Measurements from ENCODE around the gene MEMO1.

MEMO1 gene

DNA sequence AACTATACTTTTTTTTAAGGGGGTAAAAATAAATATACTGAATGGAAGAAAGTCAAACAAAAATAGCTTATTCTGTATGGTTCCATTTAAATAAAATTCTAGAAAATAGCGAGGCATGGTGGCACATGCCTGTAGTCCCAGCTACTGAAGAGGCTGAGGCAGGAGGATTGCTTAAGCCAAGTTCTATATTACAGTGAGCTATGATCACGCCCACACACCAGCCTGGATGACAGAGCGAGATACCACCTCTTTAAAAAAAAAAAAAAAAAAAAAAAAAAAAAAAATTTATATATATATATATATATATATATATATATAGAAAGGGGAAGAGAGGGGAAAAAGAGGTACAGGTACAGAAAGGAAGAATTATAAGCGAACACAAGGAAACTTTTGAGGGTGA lies 77.7 kb downstream of the MEMO1 start:
- no peak for ATAC-seq
- TF ChIP-seq ZNF70 (CRISPR knock-in tag; IDR thresholded peaks at IDR 0.05) (no peak), ZFP30 (CRISPR knock-in tag; IDR thresholded peaks at IDR 0.05) (no peak), ZFP3 (CRISPR knock-in tag; IDR thresholded peaks at IDR 0.05) (no peak), GLIS3 (CRISPR knock-in tag; IDR thresholded peaks at IDR 0.05) (no peak), ZNF565 (CRISPR knock-in tag; conservative IDR thresholded peaks at IDR 0.05; ENCODE audit: low read depth) (no peak), RARB (CRISPR knock-in tag; IDR thresholded peaks at IDR 0.05) (no peak)

DNA sequence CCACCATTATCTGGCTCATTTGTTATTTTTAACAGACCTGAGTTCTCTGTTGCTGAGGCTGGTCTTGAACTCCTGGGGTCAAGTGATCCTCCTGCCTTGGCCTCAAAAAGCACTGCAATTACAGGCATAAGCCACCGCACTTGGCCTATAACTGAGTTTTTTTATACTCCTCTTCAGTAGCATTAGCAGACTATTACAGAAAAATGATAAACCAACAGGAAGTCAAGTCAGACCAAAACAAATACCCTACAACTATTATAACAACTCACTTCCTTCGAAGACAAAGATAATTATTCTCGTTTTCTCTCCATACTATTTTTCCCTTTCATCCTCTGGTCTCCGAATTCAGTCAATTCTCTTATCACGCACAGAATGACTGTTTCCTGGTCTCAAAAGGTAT lies 78.2 kb downstream of the MEMO1 start:
- TF ChIP-seq, protein P1, sequence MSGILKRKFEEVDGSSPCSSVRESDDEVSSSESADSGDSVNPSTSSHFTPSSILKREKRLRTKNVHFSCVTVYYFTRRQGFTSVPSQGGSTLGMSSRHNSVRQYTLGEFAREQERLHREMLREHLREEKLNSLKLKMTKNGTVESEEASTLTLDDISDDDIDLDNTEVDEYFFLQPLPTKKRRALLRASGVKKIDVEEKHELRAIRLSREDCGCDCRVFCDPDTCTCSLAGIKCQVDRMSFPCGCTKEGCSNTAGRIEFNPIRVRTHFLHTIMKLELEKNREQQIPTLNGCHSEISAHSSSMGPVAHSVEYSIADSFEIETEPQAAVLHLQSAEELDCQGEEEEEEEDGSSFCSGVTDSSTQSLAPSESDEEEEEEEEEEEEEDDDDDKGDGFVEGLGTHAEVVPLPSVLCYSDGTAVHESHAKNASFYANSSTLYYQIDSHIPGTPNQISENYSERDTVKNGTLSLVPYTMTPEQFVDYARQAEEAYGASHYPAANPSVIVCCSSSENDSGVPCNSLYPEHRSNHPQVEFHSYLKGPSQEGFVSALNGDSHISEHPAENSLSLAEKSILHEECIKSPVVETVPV (CRISPR knock-in tag; IDR thresholded peaks at IDR 0.05) = no peak
- TF ChIP-seq GLIS3 (CRISPR knock-in tag; IDR thresholded peaks at IDR 0.05) (no peak), SNAI2 (CRISPR knock-in tag; IDR thresholded peaks at IDR 0.05) (no peak), ISL1 (CRISPR knock-in tag; IDR thresholded peaks at IDR 0.05) (no peak), ZNF565 (CRISPR knock-in tag; conservative IDR thresholded peaks at IDR 0.05; ENCODE audit: low read depth) (no peak), ZFP30 (CRISPR knock-in tag; IDR thresholded peaks at IDR 0.05) (no peak), TOX (CRISPR knock-in tag; IDR thresholded peaks at IDR 0.05; ENCODE audit: borderline replicate concordance) (no peak), TCF4 (CRISPR knock-in tag; IDR thresholded peaks at IDR 0.05; ENCODE audit: borderline replicate concordance) (no peak)
- TF ChIP-seq, protein P2, sequence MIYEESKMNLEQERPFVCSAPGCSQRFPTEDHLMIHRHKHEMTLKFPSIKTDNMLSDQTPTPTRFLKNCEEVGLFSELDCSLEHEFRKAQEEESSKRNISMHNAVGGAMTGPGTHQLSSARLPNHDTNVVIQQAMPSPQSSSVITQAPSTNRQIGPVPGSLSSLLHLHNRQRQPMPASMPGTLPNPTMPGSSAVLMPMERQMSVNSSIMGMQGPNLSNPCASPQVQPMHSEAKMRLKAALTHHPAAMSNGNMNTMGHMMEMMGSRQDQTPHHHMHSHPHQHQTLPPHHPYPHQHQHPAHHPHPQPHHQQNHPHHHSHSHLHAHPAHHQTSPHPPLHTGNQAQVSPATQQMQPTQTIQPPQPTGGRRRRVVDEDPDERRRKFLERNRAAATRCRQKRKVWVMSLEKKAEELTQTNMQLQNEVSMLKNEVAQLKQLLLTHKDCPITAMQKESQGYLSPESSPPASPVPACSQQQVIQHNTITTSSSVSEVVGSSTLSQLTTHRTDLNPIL (CRISPR knock-in tag; IDR thresholded peaks at IDR 0.05; ENCODE audit: low read depth) = no peak
- no peak for ATAC-seq

DNA sequence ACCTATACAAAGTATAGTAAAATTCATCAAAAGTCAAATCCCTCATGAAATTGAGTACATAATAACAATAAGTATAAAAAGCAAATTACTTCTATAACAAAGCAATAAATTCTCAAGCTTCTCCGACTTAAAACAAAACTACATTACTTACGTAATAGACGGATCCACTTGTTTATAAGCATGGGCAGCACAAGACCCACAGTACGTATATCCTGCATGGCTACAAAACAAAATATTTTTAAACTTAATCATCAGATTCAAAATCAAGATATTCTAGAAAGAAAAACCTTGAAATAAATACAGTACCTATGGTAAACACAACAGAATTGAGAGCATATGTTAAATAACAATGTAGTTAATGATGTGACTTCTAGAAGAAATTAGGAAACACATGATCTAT lies 78.9 kb downstream of the MEMO1 start:
- no peak for ATAC-seq
- TF ChIP-seq ZNF70 (CRISPR knock-in tag; IDR thresholded peaks at IDR 0.05) (no peak), ZNF8 (CRISPR knock-in tag; IDR thresholded peaks at IDR 0.05) (no peak)
- TF ChIP-seq, protein P3, sequence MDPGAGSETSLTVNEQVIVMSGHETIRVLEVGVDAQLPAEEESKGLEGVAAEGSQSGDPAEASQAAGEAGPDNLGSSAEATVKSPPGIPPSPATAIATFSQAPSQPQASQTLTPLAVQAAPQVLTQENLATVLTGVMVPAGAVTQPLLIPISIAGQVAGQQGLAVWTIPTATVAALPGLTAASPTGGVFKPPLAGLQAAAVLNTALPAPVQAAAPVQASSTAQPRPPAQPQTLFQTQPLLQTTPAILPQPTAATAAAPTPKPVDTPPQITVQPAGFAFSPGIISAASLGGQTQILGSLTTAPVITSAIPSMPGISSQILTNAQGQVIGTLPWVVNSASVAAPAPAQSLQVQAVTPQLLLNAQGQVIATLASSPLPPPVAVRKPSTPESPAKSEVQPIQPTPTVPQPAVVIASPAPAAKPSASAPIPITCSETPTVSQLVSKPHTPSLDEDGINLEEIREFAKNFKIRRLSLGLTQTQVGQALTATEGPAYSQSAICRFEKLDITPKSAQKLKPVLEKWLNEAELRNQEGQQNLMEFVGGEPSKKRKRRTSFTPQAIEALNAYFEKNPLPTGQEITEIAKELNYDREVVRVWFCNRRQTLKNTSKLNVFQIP (CRISPR knock-in tag; IDR thresholded peaks at IDR 0.05; ENCODE audit: borderline replicate concordance, low read depth) = no peak

DNA sequence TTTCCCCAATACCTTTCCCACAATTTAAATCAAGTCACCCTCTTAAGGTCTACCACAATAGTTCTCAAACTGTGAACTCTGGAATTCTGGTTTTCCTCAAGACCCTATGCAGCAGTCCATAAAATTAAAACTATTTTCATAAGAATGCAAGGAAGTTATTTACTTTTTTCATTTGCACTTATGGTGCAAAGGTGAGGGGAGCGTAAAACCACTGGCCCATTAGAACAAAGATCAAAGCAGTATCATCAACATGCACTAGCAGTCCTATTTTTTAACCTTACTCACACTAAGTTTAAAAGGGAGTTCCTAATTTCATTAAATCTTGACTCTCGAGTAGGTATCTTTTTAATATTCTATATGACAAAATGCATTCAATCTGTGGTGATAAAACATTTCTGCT lies 85.3 kb downstream of the MEMO1 start:
- ATAC-seq = no peak

DNA sequence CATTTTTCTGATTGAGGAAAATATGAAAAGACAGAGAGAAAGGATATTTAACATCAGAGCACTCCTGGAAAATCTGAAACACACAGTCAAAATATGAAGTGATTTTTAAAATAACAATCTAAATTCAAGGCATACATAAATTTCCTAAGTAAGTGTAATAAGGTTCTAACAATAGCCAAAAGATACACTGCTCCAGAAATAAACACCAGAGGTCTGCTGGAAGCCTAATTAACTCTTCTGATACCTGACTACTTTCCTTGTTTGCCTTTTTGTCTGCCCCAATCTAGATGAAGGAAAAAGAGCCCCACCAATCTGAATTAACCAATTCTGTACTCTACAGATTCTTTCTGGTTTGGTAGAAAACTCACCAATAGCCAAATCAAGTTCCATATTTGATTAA lies 87.1 kb downstream of the MEMO1 start:
- TF ChIP-seq SNAI2 (CRISPR knock-in tag; IDR thresholded peaks at IDR 0.05) = no peak
- no peak for TF ChIP-seq ZC3H10 (CRISPR knock-in tag; IDR thresholded peaks at IDR 0.05)
- no peak for TF ChIP-seq ESRRG (CRISPR knock-in tag; IDR thresholded peaks at IDR 0.05)
- TF ChIP-seq ZNF565 (CRISPR knock-in tag; conservative IDR thresholded peaks at IDR 0.05; ENCODE audit: low read depth) = no peak
- TF ChIP-seq OSR1 (CRISPR knock-in tag; IDR thresholded peaks at IDR 0.05) = no peak
- no peak for TF ChIP-seq ISL1 (CRISPR knock-in tag; IDR thresholded peaks at IDR 0.05)
- no peak for ATAC-seq

More for the DNA sequence above, 85.3 kb downstream of the MEMO1 start:
- no peak for TF ChIP-seq TOX (CRISPR knock-in tag; IDR thresholded peaks at IDR 0.05; ENCODE audit: borderline replicate concordance)
- no peak for TF ChIP-seq ZC3H10 (CRISPR knock-in tag; IDR thresholded peaks at IDR 0.05)
- no peak for TF ChIP-seq TCF4 (CRISPR knock-in tag; IDR thresholded peaks at IDR 0.05; ENCODE audit: borderline replicate concordance)

DNA sequence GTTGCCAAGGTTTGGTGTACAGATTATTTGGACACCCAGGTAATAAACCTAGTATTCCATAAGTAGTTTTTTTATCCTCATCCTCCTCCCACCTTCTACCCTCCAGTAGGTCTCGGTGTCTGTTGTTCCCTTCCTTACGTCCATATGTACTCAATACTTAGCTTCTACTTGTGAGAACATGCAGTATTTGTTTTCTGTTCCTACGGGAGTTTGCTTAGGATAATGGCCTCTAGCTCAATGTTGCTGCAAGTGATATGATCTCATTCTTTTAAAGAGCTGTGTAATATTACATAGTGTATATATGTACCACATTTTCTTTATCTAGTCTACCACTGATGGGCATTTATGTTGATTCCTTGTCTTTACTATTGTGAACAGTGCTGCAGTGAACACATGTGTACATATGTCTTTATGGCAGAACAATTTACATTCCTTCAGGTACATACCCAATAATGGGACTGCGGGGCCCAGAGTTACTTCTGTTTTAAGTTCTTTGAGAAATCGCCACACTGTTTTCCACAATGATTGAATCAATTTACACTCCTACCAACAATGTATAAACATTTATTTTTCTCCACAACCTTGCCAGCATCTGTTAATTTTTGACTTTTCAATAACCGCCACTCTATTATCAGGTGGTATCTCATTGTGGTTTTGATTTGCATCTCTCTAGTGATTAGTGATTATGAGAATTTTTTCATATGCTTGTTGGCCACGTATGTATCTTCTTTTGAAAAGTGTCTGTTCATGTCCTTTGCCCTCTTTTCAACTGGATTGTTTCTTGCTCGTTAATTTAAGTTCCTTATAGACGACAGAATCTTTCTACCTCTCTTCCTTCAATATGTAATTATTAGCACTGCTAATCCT lies 88.0 kb downstream of the MEMO1 start:
- ATAC-seq = no peak
- TF ChIP-seq OSR1 (CRISPR knock-in tag; IDR thresholded peaks at IDR 0.05) (no peak), ZFP3 (CRISPR knock-in tag; IDR thresholded peaks at IDR 0.05) (no peak)

DNA sequence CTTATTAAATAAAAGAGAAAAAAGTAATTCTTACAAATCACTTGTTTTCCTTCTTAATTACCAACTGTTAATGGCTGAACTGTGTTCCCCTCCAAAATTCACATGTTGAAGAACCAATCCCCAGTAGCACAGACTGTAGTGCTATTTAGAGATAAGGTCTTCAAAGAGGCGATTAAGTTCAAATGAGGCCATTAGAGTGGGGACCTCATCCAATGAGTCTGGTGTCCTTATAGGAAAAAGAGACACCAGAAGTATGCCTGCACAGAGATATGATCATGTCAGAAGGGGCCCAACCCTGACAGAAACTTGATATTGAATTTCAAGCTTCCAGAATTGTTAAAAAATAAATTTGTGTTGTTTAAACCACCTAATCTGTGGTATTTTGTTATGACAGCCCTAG lies 89.8 kb downstream of the MEMO1 start:
- no peak for TF ChIP-seq ZNF8 (CRISPR knock-in tag; IDR thresholded peaks at IDR 0.05)
- TF ChIP-seq ARNTL (CRISPR knock-in tag; IDR thresholded peaks at IDR 0.05; ENCODE audit: borderline replicate concordance, low read depth) = no peak
- no peak for TF ChIP-seq SNAI2 (CRISPR knock-in tag; IDR thresholded peaks at IDR 0.05)
- no peak for TF ChIP-seq ESRRG (CRISPR knock-in tag; IDR thresholded peaks at IDR 0.05)
- ATAC-seq = no peak
